SK-N-SH (cell line): ENCODE data around the gene MYOM3. TPM values are rescaled to one million over a fixed set of nuclear protein-coding genes. Genes with fewer than 3 reads are reported as not detected.

ENCODE experiments used
- CTCF ChIA-PET: fragments of 300-600, 350-600 bp; formaldehyde crosslinking; extraction: SDS; loops from one replicate; lab custom pipeline; 2021; lab: Yijun Ruan, JAX
- POLR2A ChIA-PET: fragments of 350-600 bp; sonication (Branson Sonifier 250); formaldehyde crosslinking; extraction: SDS; loops from one replicate; lab custom pipeline; 2020; ENCODE audit warnings: antibody characterized with exemption, inconsistent platforms; lab: Yijun Ruan, JAX
- DNase-seq: peaks from one replicate; pipeline ENCODE4 v3.0.0; 2012
- H2AFZ ChIP-seq: fragments of 200-600 bp; sonication (generic); 2 replicates; pipeline ENCODE4 v1.8.1; 2016; ENCODE audit warnings: antibody characterized with exemption, mild to moderate bottlenecking, low read depth
- H3F3A ChIP-seq: fragments of 200-600 bp; sonication (generic); replicated peaks from 2 replicates; pipeline ENCODE3; 2016; ENCODE audit warnings: antibody characterized with exemption, mild to moderate bottlenecking; ENCODE audit not compliant: insufficient read depth
- H3K27ac ChIP-seq, 2 experiments: fragments of 200-500 bp in 1 of 2; fragments of 200-600 bp in 1 of 2; sonication (Bioruptor generic) in 1 of 2; sonication (generic), shearing (Covaris generic) in 1 of 2; 2 replicates each; pipeline versions ENCODE4 v1.5.1 to v1.6.1; 2014 to 2016; ENCODE audit warnings: low read depth in 2 of 2, inconsistent platforms in 1 of 2, low read length in 1 of 2, mild to moderate bottlenecking in 1 of 2, mixed read lengths in 1 of 2
- H3K27me3 ChIP-seq: fragments of 200-600 bp; sonication (generic), shearing (Covaris generic); 2 replicates; pipeline ENCODE4 v1.6.1; 2016; ENCODE audit warnings: mixed run types; ENCODE audit not compliant: insufficient read depth
- H3K36me3 ChIP-seq, 2 experiments: fragments of 200-500 bp in 1 of 2; fragments of 200-600 bp in 1 of 2; sonication (Bioruptor generic) in 1 of 2; sonication (generic) in 1 of 2; replicated peaks in 1 of 2; 2 replicates each; pipeline versions ENCODE3 to v1.5.1; 2014 to 2016; ENCODE audit warnings: low read length in 1 of 2, mild to moderate bottlenecking in 1 of 2; ENCODE audit not compliant: insufficient read depth in 2 of 2, control insufficient read depth in 1 of 2
- H3K4me1 ChIP-seq, 2 experiments: fragments of 200-500 bp in 1 of 2; fragments of 200-600 bp in 1 of 2; sonication (Bioruptor generic) in 1 of 2; sonication (generic), shearing (Covaris generic) in 1 of 2; 2 replicates each; pipeline versions ENCODE4 v1.5.1 to v1.6.1; 2014 to 2016; ENCODE audit warnings: low read depth in 1 of 2, low read length in 1 of 2, mixed run types in 1 of 2; ENCODE audit not compliant: insufficient read depth in 2 of 2, control insufficient read depth in 1 of 2
- H3K4me2 ChIP-seq: fragments of 200-600 bp; sonication (generic), shearing (Covaris generic); 2 replicates; pipeline ENCODE4 v1.6.1; 2017; ENCODE audit warnings: mixed run types
- H3K4me3 ChIP-seq, 2 experiments: fragments of 200-500 bp in 1 of 2; fragments of 200-600 bp in 1 of 2; sonication (Bioruptor generic) in 1 of 2; sonication (generic), shearing (Covaris generic) in 1 of 2; 2 replicates each; pipeline versions ENCODE4 v1.5.1 to v1.8.1; 2014 to 2016; ENCODE audit warnings: low read depth in 2 of 2, inconsistent platforms in 1 of 2, low read length in 1 of 2, mild to moderate bottlenecking in 1 of 2, mixed read lengths in 1 of 2, moderate library complexity in 1 of 2
- H3K79me2 ChIP-seq: fragments of 200-600 bp; sonication (generic); 2 replicates; pipeline ENCODE4 v1.8.1; 2017; ENCODE audit warnings: mild to moderate bottlenecking; ENCODE audit not compliant: insufficient read depth
- H3K9ac ChIP-seq: fragments of 200-600 bp; sonication (generic); 2 replicates; pipeline ENCODE4 v1.6.1; 2017; ENCODE audit warnings: mixed run types
- H3K9me2 ChIP-seq: fragments of 200-600 bp; sonication (generic); 2 replicates; pipeline ENCODE4 v1.6.1; 2017; ENCODE audit warnings: mixed run types
- H3K9me3 ChIP-seq: fragments of 200-600 bp; sonication (generic); 2 replicates; pipeline ENCODE4 v1.6.1; 2017; ENCODE audit warnings: mixed run types, mild to moderate bottlenecking, moderate library complexity
- H4K20me1 ChIP-seq: fragments of 200-600 bp; sonication (generic); 2 replicates; pipeline ENCODE4 v1.6.1; 2017; ENCODE audit warnings: mild to moderate bottlenecking, mixed run types; ENCODE audit not compliant: insufficient read depth
- CHD2 ChIP-seq: fragments of 150-350 bp; IDR thresholded peaks from 2 replicates; pipeline ENCODE4 v1.6.1; 2018; ENCODE audit warnings: low read length; ENCODE audit not compliant: partially characterized antibody
- ELF1 ChIP-seq: IDR thresholded peaks from 2 replicates; pipeline ENCODE4 v1.4.0; 2012
- EP300 ChIP-seq, 2 experiments: IDR thresholded peaks; 2 replicates each; pipeline versions ENCODE4 v1.4.0 to v1.6.1; 2012; ENCODE audit warnings: borderline replicate concordance in 1 of 2, low read depth in 1 of 2, low read length in 1 of 2
- FOXM1 ChIP-seq: IDR thresholded peaks from 2 replicates; pipeline ENCODE4 v1.4.0; 2012; ENCODE audit warnings: low read depth, mild to moderate bottlenecking
- MEF2A ChIP-seq: IDR thresholded peaks from 2 replicates; pipeline ENCODE4 v1.4.0; 2012; ENCODE audit warnings: low read depth, borderline replicate concordance
- MXI1 ChIP-seq: IDR thresholded peaks from 2 replicates; pipeline ENCODE4 v1.6.1; 2012; ENCODE audit warnings: mild to moderate bottlenecking, low read depth, low read length, improper control_type of control experiment
- POLR2AphosphoS5 ChIP-seq: IDR thresholded peaks from 2 replicates; pipeline ENCODE4 v1.6.1; 2012; ENCODE audit warnings: low read depth, low read length
- RXRA ChIP-seq: IDR thresholded peaks from 2 replicates; pipeline ENCODE4 v1.4.0; 2012; ENCODE audit warnings: low read depth, mild to moderate bottlenecking, borderline replicate concordance
- SMC3 ChIP-seq: IDR thresholded peaks from 2 replicates; pipeline ENCODE4 v1.6.1; 2012; ENCODE audit warnings: low read depth, low read length, improper control_type of control experiment
- WGBS: methylation state at CpG from one replicate; pipeline ENCODE4 v1.1.6; 2017; ENCODE audit warnings: low lambda C conversion rate; 5-methylcytosine and 5-hydroxymethylcytosine counted together
- polyA plus RNA-seq, 3 experiments: library from polyadenylated mRNA; depleted of rRNA; stranded (reverse); fragments of >200 nt; gene quantifications; 2 replicates each; pipeline ENCODE4 v1.2.3, GENCODE V29; 2012
- TF ChIP-seq, protein P1 (sequence below): IDR thresholded peaks from 2 replicates; pipeline ENCODE4 v1.4.0; 2012; ENCODE audit warnings: low read depth
- TF ChIP-seq, protein P2 (sequence below): IDR thresholded peaks from 2 replicates; pipeline ENCODE4 v1.6.1; 2012; ENCODE audit warnings: mild to moderate bottlenecking, low read depth, low read length, moderate library complexity
- TF ChIP-seq, protein P3 (sequence below): fragments of 150-350 bp; IDR thresholded peaks from 2 replicates; pipeline ENCODE4 v1.6.1; 2016; ENCODE audit warnings: mild to moderate bottlenecking, low read depth, low read length
- TF ChIP-seq, protein P4 (sequence below): IDR thresholded peaks from 2 replicates; pipeline ENCODE4; 2012
- TF ChIP-seq, protein P5 (sequence below): IDR thresholded peaks from 2 replicates; pipeline ENCODE4 v1.4.0; 2012; ENCODE audit warnings: low read depth, borderline replicate concordance

MYOM3 gene
- polyA plus RNA-seq, 1 of the 3 experiments (the other 2 are of a cell fraction), result 0.02 TPM

DNA sequence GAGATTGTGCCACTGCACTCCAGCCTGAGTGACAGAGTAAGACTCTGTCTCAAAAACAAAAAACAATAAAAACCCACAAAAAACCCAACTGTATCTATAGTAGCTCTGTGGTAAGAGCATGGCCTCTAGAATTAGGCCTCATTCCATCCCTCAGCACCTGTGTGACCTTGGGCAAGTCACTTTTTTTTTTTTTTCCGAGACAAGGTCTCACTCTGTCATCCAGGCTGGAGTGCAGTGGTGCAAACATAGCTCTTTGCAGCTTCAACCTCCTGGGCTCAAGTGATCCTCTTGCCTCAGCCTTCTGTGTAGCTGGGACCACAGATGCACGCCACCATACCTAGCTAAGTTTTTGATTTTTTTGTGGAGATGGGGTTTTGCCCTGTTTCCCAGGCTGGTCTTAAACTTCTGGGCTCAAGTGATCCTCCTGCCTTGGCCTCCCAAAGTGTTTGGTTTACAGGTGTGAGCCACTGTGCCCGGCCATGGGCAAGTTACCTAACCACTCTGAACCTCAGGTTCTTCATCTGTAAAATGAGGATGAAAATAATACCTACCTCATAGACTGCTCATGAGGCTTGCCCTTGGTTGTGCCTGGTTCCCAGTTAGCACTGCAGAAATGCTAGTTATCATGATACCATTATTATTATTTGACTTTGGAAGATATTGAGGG is 15.3 kb upstream of the MYOM3 start:
- WGBS, result 49% methylated on average over 3 of the region's 3 CpGs
- no peak overlapping the region for H3K4me3 ChIP-seq

DNA sequence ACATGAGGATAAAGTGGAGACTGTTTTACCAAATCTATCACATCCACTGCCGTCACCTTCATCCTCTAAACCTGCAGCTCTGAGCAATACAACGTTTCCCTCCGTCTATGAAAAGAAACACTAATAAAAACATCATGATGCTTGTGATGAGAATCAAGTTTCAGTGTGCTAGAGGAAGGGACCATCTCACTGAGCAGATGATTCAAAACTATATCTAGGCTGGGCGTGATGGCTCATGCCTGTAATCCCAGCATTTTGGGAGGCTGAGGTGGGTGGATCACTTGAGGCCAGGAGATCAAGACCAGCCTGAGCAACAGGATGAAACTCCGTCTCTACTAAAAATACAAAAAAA is 14.7 kb upstream of the MYOM3 start:
- no peaks in the 10 kb centered on the region for H3K36me3 ChIP-seq
- TF ChIP-seq FOXM1 (no peak), CHD2 (no peak), RXRA (no peak), SMC3 (no peak), MXI1 (no peak)
- TF ChIP-seq, protein P1, sequence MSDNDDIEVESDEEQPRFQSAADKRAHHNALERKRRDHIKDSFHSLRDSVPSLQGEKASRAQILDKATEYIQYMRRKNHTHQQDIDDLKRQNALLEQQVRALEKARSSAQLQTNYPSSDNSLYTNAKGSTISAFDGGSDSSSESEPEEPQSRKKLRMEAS, result no peak
- TF ChIP-seq, protein P2, sequence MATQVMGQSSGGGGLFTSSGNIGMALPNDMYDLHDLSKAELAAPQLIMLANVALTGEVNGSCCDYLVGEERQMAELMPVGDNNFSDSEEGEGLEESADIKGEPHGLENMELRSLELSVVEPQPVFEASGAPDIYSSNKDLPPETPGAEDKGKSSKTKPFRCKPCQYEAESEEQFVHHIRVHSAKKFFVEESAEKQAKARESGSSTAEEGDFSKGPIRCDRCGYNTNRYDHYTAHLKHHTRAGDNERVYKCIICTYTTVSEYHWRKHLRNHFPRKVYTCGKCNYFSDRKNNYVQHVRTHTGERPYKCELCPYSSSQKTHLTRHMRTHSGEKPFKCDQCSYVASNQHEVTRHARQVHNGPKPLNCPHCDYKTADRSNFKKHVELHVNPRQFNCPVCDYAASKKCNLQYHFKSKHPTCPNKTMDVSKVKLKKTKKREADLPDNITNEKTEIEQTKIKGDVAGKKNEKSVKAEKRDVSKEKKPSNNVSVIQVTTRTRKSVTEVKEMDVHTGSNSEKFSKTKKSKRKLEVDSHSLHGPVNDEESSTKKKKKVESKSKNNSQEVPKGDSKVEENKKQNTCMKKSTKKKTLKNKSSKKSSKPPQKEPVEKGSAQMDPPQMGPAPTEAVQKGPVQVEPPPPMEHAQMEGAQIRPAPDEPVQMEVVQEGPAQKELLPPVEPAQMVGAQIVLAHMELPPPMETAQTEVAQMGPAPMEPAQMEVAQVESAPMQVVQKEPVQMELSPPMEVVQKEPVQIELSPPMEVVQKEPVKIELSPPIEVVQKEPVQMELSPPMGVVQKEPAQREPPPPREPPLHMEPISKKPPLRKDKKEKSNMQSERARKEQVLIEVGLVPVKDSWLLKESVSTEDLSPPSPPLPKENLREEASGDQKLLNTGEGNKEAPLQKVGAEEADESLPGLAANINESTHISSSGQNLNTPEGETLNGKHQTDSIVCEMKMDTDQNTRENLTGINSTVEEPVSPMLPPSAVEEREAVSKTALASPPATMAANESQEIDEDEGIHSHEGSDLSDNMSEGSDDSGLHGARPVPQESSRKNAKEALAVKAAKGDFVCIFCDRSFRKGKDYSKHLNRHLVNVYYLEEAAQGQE, result no peak
- no peaks in the 10 kb centered on the region for H3K9me2 ChIP-seq
- no peaks in the 10 kb centered on the region; the same call in 1 of the 2 replicates for H3K9me3 ChIP-seq
- no peak overlapping the region for H3K9ac ChIP-seq
- CTCF ChIA-PET, result interaction anchor here (0.7 to 1.6 kb wide), 4 partner anchors 24 to 267 kb away, joined by 3 to 8 read pairs (median 4); no protein-coding TSS in a partner anchor
- H4K20me1 ChIP-seq, result no peaks in the 10 kb centered on the region
- H3K4me2 ChIP-seq, result no peak overlapping the region
- no peak for DNase-seq
- no peaks in the 10 kb centered on the region for H3F3A ChIP-seq
- 75% methylated on average over 5 of the region's 5 CpGs for WGBS
- H3K27me3 ChIP-seq, result no peaks in the 10 kb centered on the region
- H3K4me1 ChIP-seq, result no peaks in the 10 kb centered on the region
- no peak overlapping the region for H2AFZ ChIP-seq
- H3K79me2 ChIP-seq, result no peaks in the 10 kb centered on the region
- POLR2A ChIA-PET, result no interaction called here
- H3K27ac ChIP-seq, result no peak overlapping the region
- no peak overlapping the region for H3K4me3 ChIP-seq

More for the DNA sequence above, 15.3 kb upstream of the MYOM3 start:
- H3K4me1 ChIP-seq, result no peaks in the 10 kb centered on the region
- no peaks in the 10 kb centered on the region; the same call in 1 of the 2 replicates for H3K9me3 ChIP-seq
- no peaks in the 10 kb centered on the region for H3K9me2 ChIP-seq
- H3F3A ChIP-seq, result no peaks in the 10 kb centered on the region
- no peak overlapping the region for H3K4me2 ChIP-seq
- H2AFZ ChIP-seq, result no peak overlapping the region
- no peaks in the 10 kb centered on the region for H4K20me1 ChIP-seq
- no peaks in the 10 kb centered on the region for H3K36me3 ChIP-seq
- DNase-seq, result no peak
- TF ChIP-seq POLR2AphosphoS5 (no peak), EP300 (IDR thresholded peaks at IDR 0.05; ENCODE audit: borderline replicate concordance in 1 of 2, low read depth in 1 of 2, low read length in 1 of 2) (no peak), MEF2A (no peak), CHD2 (no peak), ELF1 (no peak)
- TF ChIP-seq, protein P3, sequence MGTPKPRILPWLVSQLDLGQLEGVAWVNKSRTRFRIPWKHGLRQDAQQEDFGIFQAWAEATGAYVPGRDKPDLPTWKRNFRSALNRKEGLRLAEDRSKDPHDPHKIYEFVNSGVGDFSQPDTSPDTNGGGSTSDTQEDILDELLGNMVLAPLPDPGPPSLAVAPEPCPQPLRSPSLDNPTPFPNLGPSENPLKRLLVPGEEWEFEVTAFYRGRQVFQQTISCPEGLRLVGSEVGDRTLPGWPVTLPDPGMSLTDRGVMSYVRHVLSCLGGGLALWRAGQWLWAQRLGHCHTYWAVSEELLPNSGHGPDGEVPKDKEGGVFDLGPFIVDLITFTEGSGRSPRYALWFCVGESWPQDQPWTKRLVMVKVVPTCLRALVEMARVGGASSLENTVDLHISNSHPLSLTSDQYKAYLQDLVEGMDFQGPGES, result no peak
- TF ChIP-seq, protein P4, sequence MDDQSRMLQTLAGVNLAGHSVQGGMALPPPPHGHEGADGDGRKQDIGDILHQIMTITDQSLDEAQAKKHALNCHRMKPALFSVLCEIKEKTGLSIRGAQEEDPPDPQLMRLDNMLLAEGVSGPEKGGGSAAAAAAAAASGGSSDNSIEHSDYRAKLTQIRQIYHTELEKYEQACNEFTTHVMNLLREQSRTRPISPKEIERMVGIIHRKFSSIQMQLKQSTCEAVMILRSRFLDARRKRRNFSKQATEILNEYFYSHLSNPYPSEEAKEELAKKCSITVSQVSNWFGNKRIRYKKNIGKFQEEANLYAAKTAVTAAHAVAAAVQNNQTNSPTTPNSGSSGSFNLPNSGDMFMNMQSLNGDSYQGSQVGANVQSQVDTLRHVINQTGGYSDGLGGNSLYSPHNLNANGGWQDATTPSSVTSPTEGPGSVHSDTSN, result no peak
- TF ChIP-seq, protein P5, sequence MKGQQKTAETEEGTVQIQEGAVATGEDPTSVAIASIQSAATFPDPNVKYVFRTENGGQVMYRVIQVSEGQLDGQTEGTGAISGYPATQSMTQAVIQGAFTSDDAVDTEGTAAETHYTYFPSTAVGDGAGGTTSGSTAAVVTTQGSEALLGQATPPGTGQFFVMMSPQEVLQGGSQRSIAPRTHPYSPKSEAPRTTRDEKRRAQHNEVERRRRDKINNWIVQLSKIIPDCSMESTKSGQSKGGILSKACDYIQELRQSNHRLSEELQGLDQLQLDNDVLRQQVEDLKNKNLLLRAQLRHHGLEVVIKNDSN, result no peak
- TF ChIP-seq, all 33 proteins: peak for 0
- H3K9ac ChIP-seq, result no peak overlapping the region
- POLR2A ChIA-PET, result no interaction called here
- H3K27me3 ChIP-seq, result no peaks in the 10 kb centered on the region
- no peaks in the 10 kb centered on the region for H3K79me2 ChIP-seq
- CTCF ChIA-PET, result no interaction called here
- H3K27ac ChIP-seq, result no peak overlapping the region
